Stimulated activated CD8-positive, alpha-beta memory T cell treated with anti-CD3 and anti-CD28 coated beads, Interleukin-7, amount 100 ng/mL, for 48 hours (primary cell): ENCODE measurements around the gene SFR1.

Source experiments
- DNase-seq, 2 donors: peaks; one replicate each; pipeline ENCODE4 v3.0.0-alpha.2; 2020; ENCODE audit warnings: low read depth in 1 of 2; ENCODE audit errors: extremely low read depth in 1 of 2

Gene SFR1, protein sequence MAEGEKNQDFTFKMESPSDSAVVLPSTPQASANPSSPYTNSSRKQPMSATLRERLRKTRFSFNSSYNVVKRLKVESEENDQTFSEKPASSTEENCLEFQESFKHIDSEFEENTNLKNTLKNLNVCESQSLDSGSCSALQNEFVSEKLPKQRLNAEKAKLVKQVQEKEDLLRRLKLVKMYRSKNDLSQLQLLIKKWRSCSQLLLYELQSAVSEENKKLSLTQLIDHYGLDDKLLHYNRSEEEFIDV

DNA sequence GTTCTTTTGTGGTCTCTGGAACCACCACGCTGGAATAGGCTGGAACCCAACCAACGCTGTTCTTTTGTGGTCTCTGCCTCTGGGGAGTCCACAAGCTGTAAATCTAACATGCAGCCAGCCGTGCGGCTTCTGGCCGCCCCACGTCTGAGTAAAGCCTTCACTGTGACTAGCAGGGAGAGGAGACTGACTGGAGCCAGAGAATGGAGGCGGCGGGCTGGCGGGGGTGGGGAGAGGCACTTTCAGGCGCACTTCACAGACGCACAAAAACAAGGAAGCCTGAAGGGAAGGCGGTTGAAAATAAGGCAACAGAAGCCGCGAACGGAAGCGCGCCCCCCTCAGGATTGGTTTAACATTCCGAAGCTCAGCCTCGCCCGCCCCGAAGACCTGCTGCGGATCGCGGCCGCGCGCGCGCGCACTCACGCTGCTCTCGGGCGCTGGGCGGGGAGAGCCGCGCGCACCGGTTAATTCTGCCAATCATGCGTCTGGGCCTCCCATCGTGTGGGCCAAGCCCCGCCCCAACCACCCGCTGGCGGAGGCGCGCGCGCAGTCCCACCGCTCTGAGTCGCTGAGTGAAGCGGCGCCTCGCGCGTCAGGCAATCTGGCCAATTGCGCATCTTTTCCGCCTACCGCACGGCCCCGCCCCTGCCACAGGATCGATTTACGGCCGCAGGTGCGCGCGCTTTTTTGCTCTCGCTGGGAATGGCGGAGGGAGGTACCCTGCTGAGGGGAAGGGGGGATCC, at the start of gene SFR1:
Gene SFR1, plus strand, starts transcription at position 687 of the 740 bp plus-strand sequence. Its CDS starts 13 bp downstream, at position 700.
- DNase-seq: peak; percentile 97 to 99

DNA sequence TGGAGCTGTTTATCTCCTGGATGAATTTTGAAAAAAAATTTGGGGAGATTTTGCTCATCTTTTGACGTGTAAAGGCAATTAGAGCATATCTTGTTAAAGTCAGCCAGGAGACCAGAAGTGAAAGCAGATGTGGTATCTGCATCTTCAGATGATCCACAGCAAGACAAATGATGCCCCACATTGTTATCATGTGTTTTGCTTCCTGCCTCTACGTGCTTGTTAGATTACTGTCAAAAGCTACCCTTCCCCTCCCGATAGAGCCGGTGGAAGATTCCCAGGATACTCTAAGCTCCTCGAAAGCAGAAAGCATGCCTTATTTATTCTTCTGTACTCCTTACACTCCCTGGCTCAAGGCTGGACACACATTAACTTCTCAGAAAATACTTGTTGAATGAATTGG, 49.2 kb upstream of the SFR1 start:
- DNase-seq: no peak

DNA sequence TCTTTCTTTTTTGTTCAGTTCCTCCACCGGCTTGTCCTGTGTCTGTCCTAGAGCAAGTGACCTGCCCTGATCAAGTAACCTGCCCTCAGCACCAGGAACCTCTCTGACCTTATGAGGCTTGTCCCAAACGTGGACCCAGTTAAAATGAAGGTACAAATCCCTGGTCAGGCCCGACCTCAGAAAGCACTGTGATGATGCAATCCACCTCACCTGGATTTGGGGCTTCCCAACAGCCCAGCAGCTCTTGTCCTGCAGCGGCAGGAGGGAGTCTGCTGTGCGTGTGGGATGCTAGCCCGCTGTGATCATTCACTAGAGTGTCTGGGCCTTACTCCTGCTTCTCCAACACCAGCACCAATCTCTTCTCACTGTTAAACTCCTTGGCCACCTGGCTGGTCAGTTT, 47.5 kb upstream of the SFR1 start:
- no peak for DNase-seq

DNA sequence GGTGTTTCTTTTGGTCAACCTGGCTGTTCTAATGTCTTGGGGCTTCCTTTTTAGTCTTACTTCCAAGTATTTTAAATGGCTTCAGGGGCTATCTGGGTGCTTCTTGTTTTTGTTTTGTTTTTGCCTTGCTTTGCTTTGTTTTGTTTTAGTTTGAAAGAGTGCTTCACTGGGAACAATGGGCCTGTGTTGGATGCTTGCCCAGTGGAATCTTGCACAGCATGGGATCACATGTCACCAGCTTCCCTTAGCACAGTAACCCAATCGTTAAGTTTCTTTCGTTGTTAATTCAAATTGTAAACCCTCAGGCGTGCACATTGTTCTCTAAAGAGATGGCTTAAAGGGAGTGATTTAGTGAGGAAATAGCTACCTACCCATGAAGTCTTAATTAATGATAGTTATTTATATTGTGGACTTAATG, 45.2 kb upstream of the SFR1 start:
- no peak for DNase-seq

DNA sequence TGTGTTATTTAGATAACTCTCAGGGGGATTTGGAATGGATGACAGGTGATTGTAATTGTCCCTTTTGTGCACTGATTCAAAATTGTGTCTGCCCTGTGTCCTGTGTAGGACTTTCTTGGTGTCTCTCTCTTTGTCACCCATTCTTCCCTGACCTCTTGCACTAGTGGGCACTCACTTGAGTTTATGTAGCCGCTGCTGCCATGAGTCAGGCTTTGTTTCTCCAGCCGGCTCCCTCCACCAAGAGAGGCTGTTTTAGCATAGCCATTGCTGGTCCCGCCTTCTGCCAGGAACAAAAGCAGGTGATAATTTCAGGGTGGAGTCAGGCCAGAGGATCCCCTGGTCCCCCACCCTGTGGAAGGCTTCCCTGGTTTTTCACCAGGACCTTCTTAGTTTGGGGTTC, 44.7 kb upstream of the SFR1 start:
- DNase-seq: no peak

DNA sequence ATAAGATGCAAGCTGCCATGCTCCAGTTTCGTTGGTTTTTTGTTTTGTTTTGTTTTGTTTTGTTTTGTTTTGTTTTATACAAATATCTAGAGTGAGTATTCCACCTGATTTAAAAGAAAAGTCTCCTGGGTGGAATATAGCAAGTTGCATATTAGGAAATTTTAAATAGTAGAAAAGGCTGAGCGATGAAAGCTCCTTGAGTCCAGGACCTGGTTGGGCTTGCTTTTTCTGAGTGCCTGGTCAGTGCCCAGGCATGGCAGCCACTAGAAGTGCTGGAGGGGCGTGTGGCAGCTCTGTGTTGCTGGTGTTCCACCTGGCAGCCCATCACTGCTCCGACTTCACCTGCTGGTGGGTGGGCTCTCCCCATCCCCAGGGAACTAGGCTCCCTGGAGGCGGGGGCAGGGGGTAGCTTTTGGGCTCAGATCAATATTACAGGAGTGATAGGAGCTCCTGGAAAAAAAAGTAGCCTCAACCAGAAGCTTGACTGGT, 44.3 kb upstream of the SFR1 start:
- DNase-seq: no peak

DNA sequence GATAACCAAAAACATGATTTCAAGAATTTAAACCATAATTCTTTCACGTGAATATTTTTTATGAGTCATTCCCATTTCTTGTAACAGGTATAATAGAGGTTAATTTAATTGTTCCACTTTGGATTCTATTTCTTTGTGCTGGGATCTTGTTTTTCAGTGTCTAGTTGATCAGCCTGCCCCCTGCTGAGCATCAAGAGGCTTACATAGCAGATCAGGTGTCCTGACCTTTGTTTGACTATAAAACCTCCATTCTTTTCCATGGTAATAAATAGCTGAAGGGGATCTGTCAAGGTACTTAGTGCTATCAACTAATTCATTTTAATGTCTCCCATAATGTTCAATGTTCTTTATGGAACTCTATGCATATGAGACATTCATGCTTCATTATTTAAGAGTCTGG, 41.2 kb upstream of the SFR1 start:
- no peak for DNase-seq

DNA sequence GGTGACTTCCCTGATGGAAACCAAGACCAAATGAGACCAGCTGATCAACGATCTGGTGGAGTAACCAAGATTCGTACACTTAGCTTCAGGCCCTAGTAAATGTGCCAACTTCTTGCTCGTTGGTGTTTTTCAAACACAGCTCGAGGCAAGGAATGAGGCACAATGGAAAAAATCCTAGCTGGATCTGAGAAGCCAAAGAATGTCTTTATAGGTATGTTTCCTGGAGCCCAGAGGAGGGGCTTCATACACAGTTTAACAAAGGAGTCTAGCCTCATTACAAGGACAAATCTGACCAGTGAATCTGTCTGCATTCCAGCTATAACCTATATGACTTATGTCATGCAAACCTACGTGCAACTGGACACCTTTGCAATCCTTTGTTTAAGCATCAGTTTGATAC, 40.0 kb upstream of the SFR1 start:
- no peak for DNase-seq

DNA sequence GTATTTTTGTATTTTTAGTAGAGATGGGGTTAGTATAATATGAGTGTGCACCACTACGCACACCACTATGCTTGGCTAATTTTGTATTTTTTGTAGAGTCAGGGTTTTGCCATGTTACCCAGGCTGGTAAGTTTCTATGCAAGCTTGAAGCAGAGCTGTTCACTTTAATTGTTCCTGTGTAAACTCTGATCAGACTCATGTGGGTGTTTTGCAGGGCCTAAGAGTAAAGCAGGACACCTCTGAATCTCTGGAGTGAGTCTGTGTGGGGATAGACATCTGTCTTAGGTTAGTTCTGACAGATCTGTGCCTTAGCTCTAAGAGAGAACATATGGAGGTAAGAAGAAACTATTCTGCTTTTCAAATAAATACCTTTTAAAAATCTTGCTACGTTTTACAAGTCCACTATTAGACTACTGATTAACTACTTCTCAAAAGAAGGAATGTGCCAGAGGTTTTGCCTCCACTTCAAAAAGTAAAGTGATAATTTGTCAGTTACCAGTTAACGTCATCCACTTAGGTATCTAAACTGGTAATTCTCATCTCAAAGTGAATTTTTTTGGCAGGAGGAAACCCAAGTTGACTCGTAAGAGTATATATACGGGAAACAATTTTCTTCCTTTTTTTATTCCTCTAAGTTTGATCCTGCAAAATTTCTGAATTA, 37.4 kb upstream of the SFR1 start:
- DNase-seq: no peak

DNA sequence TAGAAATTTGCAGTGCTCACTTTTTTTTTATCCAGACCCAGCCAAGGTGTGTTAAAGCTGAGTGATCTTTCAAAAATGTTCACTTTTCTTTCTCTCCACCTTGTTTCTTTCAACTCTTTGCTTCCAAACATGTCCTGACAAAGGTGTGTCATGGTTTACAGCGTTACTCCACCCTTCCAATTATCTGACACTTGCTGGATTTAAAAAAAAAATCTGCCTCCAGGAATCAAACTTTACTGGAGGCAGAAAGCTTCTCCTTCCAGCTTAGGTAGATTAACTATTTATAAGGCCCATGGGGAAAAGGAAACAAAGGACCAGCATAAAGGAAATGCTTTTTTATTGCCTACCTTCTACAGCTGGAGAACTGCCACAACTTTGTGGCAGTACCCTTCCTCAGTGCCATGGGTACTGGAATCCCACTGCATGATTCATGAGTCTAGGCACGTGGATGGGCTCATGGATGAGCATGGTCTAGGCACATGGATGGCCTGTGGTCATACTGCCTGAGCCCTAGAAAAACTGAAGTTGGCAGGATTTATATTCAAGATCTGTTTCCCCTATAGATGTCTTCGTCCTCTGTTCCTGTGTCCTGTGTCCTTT, 36.1 kb upstream of the SFR1 start, which contains the start of gene COL17A1:
Gene COL17A1, minus strand, starts transcription at position 80 of the 600 bp plus-strand sequence. CDS start 5,207 bp downstream, outside the sequence.
- no peak for DNase-seq

DNA sequence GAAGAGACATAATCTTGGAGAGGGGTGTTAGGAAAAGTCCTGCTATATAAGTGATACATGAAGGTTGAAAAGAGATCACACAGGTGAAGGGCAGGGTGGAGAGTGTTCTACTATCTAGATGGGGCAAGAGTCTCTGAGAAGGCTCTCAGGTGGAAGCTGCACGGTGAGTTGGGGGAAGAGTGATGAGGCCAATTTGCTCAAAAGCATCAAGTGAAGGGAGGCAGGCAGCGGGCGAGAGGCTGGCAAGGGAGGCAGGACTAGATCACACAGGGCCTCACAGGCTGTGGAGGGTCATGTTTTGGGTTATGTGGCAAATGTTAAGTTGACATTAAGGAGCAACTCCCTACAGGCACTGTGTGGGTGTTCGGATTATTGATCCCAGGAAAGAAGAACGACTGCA, 33.7 kb upstream of the SFR1 start:
- DNase-seq: no peak

DNA sequence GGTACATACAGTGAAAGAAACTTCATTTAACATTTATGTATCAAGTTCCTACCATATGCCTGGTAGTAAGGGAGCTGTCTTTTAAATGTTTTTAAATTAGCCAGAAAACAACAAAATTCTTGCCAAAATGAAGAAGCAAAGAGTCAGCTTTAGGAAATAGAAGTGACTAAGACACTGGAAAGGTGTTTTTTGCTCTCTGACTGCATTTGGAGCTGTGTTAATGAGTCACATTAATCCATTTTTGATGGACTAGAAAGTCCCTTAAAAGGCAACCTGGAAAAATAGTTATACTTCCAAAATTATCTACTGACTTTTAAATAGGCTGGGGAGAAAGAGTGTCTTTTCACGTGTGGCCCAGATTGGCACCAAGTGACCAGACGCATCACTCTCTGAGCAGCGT, 32.4 kb upstream of the SFR1 start:
- DNase-seq: no peak

DNA sequence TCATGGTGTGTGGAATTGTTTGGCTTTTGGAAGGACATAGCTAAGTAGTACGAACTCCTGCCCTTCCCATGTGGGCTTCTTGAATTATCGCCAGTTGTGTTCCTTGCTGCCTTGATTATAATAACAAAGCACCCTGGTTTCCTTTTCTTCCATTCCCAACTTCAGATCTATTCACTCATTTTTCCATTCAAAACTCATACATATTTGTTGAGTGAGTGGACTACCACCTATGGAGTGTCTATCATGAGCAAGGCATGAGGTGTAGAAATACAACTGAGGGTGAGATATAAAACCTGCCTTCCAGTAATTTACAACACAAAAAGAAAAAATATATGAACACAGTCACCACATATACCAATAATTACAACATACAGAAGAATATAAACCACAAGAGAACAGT, 31.4 kb upstream of the SFR1 start:
- DNase-seq: no peak

DNA sequence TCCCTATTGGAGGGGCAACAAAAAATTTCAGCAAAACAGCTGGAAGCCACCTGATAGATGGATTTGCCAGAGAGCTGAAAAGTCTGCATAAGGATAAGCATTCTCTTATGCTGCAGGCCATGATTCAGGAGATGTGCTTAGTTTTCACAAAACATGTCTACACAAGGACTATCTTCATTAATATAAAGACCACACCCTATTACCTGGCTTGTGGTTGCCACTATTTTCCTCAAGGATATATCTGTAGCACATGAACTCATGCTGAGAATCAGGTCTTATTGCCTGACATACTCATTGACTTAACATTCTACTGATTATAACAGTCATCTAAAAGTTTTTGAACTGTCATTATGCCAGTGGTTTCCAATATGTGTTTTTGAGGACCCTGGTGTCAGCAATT, 29.2 kb upstream of the SFR1 start:
- DNase-seq: no peak

DNA sequence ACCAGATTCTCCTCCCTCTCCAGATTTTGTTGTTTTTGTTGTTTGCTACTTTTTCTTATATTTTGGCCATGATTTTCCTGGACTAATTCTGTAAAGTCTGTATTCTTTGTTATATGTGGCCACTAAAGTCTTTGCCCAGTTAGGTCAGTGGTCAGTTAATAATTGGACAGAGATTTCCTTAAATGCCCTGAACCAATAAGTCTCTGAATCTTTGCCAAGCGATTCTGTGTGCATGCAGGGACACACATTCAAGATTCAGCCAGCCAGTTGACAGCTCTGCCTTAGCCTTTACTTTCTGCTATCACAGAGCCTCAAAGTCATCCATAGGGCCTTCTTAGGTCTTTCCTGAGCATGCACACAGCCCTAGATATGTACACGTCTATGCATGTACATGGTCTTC, 25.3 kb upstream of the SFR1 start:
- DNase-seq: no peak

DNA sequence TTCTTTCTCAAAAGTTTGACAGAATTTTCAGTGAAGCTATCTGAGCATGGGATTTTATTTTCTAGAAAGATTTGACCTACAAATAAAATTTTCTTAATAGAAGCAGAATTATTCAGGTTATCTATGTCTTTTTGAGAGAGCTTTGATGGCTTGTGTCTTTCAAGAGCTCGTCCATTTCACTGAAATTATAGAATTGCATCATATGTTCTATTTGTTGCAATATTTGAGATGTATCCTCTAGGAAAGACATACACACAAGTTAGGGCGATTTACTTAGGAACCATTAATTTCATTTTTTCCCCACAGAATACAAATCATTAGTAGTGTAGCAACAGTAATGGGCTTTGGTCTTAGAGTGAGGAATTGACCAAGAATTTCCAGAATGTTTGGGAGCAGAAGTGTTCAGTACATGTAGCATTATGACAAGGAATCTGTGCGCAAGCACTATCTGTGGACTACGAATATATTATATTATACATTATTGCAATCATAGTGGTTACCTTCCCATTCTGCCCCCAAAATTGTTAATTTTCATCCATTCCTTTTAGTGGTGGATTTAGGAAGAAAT, 23.5 kb upstream of the SFR1 start:
- no peak for DNase-seq

DNA sequence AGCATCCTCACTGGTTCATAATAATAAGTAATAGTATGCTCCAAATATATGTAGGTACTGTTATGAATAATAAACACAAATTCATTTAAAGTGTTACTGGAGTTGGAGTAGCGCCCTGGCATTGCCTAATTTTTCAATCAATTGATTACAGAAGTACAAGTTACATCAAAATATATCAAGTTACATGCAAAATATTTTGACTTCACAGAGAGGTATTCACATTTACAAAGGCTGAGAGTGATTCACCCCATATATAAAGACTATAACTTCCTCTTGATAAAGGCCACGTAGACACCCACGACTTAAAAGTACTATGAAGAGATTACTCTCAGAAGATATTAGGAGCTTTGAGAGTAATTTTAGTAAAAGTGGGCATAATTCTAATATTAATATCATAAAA, 22.7 kb upstream of the SFR1 start:
- DNase-seq: no peak

DNA sequence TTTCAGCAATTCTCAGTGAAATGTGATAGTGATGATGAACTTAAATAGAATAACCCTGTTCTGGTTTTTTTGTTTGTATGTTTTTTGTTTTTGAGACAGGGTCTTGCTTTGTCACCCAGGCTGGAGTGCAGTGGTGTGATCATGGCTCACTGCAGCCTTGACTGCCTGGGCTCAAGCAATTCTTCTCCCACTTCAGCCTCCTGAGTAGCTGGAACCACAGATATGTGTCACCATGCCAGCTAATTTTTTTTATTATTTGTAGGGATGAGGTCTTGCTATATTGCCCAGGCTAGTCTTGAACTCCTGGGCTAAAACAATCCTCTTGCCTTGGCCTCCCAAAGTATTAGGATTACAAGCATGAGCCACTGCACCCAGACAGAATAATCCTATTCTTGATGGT, 22.0 kb upstream of the SFR1 start:
- DNase-seq: no peak

DNA sequence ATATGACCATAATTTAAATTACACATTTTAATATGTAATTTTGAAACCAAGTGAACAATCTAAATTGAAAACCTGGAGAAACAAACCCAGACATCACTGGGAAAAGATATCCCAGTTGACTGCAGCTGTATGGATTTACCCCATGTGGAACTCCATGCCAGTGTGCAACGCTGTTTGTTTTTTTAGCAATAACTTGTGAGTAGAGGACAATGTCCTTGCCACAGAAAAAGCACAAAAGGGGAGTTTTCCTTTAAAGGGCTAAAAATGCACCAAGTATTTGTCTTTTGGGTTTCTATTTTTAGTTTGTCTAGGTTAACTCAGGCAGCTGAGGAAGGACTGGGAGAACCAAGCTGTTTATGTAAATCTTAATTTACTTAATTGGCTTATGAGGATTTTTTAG, 21.2 kb upstream of the SFR1 start:
- no peak for DNase-seq

DNA sequence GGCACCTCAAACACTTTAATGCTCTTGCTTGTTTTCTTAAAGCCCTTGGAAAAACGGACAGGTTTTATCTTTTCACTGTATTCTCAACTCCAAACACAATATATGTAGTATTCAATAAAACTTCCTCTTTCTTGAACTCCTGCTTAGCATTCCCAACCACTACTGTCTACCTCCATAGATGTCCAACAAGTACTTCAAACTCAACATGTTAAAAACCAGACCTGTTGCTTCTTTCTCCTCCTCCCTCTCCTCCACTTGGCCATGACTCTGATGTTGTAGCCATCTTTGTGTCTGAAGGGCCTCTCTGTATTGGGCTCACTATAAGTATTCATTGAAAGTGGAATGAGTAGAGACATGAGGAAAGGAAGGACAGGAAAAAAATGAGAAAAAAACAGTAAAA, 20.1 kb upstream of the SFR1 start:
- no peak for DNase-seq

DNA sequence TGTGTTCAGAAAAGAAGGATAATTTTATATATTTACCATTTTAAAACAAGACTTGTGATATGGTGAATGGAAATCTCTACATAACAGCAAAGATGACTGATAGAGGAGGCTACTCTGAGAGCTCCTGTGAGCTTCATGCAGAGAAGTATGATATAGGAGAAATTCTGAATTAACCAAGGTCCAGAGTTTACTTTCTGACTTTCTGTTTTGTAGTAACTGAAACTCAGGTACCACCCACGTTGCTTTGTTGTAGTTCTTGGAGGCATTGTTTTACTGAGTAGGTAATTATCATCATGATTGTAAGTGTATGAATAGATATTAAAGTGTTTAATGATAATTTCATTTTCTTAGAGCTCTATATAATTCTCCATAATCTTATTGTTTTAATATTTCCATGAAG, 18.0 kb upstream of the SFR1 start:
- no peak for DNase-seq
